ENCODE measurements around the gene SSBP3.

The SSBP3 gene

DNA sequence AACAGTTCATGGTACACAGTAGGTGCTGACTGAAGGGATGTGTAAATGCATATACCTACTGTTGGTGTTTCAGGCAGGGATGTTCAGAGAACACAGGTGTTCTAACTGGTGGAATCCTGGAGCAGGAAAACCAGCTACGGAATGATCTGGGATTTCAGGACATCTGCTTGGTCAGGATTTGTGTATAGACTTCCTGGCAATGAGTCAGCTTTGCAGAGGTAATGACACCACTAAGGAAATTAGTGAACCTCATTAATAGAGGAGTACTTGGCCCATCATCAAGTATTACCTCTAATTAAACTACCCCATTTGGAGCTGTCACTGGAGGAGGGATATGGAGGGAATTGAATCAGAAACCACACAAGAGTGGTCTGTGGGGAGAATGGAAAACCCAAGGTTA, 198.9 kb downstream of the SSBP3 start:
- no peak for DNase-seq

DNA sequence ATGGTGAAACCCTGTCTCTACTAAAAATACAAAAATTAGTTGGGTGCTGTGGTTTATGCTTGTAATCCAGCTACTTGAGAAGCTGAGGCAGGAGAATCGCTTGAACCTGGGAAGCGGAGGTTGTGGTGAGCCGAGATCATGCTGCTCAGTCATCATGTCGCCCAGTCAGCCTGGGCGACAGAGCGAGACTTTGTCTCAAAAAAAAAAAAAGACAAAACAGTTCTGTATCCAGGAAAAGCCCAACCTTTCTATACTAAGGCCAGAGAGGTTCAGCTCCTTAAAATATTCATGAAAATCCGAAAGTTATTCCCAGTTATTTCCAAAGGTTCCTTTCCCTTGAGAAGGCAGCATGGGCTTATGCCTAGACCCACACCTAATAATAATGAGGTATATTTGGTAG, 202.0 kb downstream of the SSBP3 start:
- no peak for DNase-seq

DNA sequence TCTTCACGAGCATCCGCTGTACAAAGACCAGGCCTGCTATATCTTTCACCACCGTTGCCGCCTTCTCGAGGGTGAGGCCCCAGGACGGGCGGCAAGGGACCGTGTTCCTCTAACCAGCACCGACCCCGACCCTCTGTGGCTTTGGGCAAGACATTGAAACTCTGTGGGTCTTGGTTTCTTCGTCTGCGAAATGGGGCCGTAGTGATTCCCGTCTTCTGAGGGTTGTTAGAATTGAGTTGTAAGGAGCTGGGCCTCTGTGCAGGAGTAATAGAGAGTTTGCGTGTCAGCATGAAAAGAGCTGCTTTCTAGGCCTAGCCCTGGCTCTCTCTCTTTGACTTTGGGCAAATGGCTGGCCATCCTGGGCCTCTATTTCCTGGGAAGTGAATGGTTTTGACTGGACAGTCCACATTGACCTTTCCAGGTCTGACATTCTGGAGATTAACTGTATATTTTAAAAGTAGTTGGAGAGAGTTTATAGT, 205.6 kb downstream of the SSBP3 start:
- no peak for DNase-seq

DNA sequence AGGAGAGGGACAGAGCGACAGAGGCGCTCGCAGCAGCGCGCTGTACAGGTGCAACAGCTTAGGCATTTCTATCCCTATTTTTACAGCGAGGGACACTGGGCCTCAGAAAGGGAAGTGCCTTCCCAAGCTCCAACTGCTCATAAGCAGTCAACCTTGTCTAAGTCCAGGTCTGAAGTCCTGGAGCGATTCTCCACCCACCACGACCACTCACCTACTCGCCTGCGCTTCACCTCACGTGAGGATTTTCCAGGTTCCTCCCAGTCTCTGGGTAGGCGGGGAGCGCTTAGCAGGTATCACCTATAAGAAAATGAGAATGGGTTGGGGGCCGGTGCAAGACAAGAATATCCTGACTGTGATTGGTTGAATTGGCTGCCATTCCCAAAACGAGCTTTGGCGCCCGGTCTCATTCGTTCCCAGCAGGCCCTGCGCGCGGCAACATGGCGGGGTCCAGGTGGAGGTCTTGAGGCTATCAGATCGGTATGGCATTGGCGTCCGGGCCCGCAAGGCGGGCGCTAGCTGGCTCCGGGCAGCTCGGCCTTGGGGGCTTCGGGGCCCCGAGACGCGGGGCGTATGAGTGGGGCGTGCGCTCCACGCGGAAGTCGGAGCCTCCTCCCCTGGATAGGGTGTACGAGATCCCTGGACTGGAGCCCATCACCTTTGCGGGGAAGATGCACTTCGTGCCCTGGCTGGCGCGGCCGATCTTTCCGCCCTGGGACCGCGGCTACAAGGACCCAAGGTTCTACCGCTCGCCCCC, 206.3 kb downstream of the SSBP3 start, which contains the start of the genes CYB5RL and MRPL37:
CYB5RL (minus strand) TSS at position 266 of the 754 bp plus-strand sequence. CDS start 4,414 bp downstream, outside the sequence.
MRPL37 (plus strand) TSS at position 403 of the 754 bp plus-strand sequence; CDS start at position 480, 77 bp downstream.
- DNase-seq, result peak; percentile 99

DNA sequence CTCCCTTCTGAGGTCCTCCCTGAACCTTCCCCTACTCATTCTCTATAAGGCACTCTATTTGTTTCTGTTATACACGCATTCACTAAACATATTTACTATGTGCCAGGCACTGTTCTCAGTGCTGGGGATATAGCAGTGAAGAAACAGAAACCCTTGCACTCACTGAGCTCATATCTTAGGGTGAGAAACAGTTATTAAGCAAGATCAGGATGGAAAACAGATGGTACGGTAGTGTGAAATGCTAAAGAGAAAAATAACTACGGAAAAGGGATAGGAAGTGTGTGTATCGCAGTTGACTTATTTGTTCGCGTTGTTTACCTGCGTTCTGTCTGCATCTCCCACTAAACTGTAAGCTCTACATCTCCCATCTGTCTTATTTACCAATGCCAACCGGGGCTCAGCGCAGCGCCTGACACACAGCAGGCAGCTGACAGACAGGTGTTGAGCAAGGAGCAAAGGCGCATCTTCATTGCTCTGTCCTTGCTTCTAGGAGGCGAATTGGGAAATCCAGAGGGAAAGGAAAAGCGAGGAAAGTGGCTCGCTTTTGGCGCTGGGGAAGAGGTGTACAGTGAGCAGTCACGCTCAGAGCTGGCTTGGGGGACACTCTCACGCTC, 206.9 kb downstream of the SSBP3 start:
- no peak for DNase-seq

DNA sequence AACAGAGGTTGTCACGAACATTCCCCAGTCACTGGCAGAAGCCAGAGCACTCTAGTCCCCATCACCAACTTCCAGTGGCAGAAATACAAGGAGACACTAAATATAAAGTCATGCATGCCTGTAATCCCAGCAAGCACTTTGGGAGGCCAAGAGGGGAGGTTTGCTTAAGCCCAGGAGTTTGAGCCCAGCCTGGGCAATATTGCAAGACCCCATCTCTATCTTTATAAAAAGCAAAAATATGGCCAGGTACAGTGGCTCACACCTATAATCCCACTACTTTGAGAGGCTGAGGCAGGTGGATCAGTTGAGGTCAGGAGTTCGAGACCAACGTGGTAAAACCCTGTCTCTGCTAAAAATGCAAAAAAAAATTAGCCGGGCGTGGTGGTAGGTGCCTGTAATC, 212.7 kb downstream of the SSBP3 start:
- no peak for DNase-seq

DNA sequence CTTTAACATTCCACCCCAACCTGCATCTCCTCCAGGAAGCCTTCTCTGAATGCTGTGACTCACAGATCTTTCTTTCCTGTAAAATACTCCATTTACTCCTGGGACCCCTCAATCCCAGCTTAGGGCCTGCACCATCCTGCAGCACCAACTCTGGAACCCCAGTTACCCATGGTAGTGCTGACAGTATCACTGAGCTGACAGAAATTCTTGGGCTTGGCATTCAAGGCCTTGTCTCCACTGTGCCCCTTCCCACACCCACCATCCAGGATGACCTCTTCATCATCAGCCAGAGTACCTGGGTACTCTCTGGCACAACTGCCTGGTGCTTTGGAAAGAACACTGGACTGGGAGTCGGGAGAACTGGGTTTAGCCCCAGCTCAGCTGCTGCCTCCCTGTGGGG, 214.7 kb downstream of the SSBP3 start:
- DNase-seq, result no peak

DNA sequence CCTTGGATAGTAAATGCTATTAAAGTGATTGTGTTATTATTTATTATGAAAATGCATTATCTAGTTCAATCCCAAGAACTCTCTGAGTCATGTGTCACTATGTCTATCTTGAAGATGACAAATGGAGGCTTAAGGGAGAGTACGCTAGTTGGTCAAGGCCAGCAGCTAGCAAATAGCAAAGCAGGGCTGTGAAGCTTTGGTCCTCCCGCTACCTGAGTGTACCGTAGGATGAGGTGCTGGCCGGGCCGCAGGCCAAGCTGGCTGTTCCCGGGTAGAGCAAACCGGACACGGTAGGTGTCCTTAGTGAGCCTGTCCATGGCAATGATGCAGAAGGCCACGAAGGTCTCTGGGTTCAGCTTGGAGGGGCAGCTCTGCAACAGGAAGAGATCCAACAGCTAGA, 215.7 kb downstream of the SSBP3 start:
- no peak for DNase-seq

DNA sequence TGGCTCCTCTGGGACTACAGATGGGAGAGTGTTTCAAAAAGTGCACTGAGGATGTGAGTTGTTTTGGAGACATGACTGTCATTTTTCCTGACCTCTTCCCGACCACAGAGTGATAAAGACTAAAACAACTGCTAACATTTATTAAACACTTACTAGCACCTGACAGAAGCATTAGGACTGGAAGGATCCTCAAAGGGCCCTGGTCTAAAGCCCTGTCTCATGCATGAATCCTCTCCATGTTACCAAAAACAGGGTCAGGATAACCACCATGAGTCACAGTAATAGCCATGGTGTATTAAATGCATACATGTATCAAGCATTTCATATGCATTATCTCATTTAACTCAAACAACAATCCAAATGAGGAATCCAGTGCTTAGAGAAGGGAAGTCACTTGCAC, 217.9 kb downstream of the SSBP3 start:
- DNase-seq, result no peak

DNA sequence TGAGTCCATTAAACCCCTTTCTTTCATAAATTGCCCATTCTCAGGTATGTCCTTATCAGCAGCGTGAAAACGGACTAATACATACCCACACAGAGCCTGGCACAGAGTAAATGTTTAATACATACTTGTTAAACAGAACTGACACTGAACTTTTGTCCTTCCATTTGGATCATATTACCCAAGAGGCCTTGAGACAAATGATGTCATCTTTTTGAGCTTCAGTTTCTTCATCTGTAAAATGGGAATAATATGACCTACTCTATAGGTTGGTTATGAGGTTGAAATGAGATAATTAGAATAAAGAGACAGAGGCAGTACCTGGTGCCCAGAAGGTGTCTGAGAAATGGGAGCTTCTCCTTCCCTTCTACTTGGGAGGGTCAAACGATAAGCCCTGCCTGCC, 220.1 kb downstream of the SSBP3 start:
- no peak for DNase-seq

DNA sequence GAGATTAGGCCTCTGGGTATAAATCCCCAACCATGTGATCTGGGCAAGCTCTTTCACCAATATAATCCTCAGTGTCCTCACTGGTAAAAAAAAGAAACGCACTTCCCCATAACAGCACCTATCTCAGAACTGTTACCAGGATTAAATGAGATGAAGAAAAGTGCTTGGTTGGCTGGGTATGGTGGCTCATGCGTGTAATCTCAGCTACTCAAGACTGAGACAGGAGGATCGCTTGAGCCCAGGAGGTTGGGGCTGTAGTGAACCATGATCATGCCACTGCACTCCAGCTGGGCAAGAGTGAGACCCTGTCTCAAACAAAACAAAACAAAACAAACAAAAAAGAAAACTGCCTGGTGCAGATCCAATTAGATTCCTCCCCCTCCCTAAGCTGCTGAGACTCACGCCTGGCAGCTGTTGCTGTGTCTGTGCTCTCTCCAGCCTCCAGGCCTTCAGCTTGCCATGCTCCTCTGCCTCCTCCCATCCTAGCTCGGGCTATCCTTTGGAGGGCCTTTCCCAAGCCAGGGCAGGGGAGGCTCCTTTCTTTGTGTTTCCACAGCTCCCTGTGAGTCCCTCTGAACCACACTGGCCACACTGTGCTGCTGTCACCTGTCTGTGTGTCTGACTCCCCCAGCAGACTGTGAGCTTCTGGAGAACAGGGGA, 225.4 kb downstream of the SSBP3 start:
- DNase-seq, result no peak

DNA sequence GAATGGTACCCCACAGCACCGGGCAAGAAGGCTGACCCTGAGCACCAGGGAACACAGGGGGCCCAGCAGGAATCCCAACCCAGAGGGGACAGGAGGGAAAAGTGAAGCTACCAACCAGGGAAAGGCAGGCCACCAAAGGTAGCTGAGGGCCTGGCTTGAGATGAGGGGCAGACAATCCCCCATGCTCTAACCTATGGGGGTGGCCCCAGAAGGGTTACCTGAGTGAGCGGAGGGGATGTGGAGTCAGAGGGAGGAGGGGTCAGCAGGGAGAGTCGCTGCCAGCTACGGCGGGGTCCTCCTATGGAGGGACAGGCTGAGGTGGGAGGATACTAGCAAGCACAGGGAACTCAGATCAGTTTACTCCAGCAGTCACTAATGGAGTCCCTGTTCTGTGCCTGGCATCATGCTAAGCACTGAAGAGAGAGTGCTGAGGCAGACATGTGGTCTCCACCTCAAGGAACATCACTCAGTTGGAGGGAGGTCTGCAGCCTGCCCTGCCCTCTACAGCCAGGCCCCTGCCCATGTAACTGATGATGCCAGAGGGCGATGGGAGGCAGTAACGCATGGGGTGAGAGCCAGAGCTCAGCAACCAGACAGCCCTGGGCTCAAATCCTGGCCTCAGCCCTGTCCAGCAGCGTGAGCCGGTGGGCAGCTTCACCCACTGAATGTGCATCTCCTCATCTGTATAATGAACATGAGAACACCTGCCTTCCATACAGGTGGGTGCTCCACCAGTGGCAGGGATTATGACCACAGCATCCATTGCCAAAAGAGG, 227.7 kb downstream of the SSBP3 start:
- DNase-seq, result no peak

DNA sequence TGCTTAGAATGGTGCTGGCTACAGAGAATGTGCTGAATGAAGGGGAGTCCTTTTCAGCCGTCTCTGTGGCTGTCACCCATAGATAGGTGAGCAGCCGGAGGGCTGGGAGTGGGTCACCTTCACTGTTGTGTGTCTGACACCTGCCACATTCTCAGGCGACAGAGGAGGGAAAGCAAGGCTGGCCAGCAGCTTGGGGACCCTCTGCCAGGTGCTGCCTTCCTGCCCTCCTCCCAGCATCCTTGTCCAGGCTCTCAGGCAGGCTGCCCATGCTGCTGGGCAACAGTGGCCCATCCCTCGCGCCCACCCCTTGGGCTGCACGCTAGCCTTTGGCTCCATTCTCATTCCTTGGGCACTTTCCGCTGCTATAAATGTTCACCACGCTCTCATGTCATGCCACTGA, 228.5 kb downstream of the SSBP3 start:
- DNase-seq, result no peak

DNA sequence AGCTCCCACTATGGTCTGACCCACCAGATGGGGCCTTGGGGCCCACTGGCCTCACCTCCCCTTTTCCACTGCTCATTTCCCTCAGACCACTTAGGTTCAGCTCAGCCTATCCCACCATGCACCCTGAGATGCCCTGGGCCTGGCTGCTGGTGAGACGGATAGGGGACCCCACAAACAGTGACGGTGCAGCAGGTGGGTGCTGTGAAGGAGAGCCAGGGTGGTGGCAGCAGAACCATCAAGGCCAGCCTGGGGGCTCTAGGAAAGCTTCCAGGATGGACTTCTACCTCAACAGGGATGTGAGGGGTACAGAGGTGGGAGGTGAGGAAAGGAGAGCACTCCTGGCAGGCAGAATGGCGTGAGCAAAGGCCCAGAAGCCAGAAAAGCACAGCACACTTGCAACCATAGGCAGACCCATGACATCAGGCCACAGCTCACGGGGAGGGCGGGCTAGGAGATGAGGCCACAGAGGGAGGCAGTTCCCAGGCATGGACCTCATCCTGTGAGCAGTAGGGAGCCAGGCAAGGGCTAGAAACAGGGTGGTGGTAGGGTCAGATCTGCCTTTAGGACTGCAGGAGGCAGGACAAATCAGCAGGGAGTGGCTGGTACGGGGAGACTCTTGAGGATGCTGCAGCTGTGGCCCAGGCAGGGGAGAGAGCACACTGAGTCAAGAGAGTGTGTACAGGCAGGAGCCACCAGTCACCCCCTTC, 229.4 kb downstream of the SSBP3 start:
- DNase-seq, result no peak
